Hepatocyte (in vitro differentiated cells): ENCODE data around the gene WBP11. TPM values are rescaled to one million over a fixed set of nuclear protein-coding genes. Genes with fewer than 3 reads are reported as not detected.
A peak's percentile ranks its signal among the peaks of the same experiment; 100 is the strongest.
"Not testable (repeated sequence)": the region's sequence is repeated elsewhere in the genome, so short reads cannot be mapped to it uniquely, and the experiment has no call there.

ENCODE experiments used
- DNase-seq: peaks from one replicate; pipeline ENCODE4 v3.0.0-alpha.2; 2016; ENCODE audit warnings: low spot score
- H2AFZ ChIP-seq: fragments of 200-600 bp; sonication (generic); 2 replicates; pipeline ENCODE4 v1.6.0; 2016; ENCODE audit warnings: antibody characterized with exemption, mild to moderate bottlenecking
- H3K27ac ChIP-seq: fragments of 200-600 bp; sonication (generic); 2 replicates; pipeline ENCODE4 v1.5.1; 2016; ENCODE audit warnings: mild to moderate bottlenecking
- H3K27me3 ChIP-seq: fragments of 200-600 bp; sonication (generic); 2 replicates; pipeline ENCODE4 v1.6.1; 2016
- H3K36me3 ChIP-seq: fragments of 200-600 bp; sonication (generic); replicated peaks from 2 replicates; pipeline ENCODE4 v1.5.1; 2016; ENCODE audit warnings: low read depth; ENCODE audit not compliant: insufficient read depth
- H3K4me1 ChIP-seq: fragments of 200-600 bp; sonication (generic); 2 replicates; pipeline ENCODE4 v1.5.1; 2016; ENCODE audit warnings: mild to moderate bottlenecking, moderate library complexity; ENCODE audit not compliant: insufficient read depth
- H3K4me2 ChIP-seq: fragments of 200-600 bp; sonication (generic); 2 replicates; pipeline ENCODE4 v1.6.0; 2016
- H3K4me3 ChIP-seq: fragments of 200-600 bp; sonication (generic); 2 replicates; pipeline ENCODE4 v1.5.1; 2016; ENCODE audit warnings: mild to moderate bottlenecking
- H3K79me2 ChIP-seq: fragments of 200-600 bp; sonication (generic); 2 replicates; pipeline ENCODE4 v1.6.0; 2017; ENCODE audit warnings: mild to moderate bottlenecking
- H3K9me2 ChIP-seq: fragments of 200-600 bp; sonication (generic); replicated peaks from 2 replicates; pipeline ENCODE4 v1.6.0; 2017; ENCODE audit warnings: mild to moderate bottlenecking; ENCODE audit not compliant: insufficient read depth
- H3K9me3 ChIP-seq: fragments of 200-600 bp; sonication (generic); 2 replicates; pipeline ENCODE4 v1.5.1; 2016; ENCODE audit warnings: low read depth, mild to moderate bottlenecking
- H4K20me1 ChIP-seq: fragments of 200-600 bp; sonication (generic); 2 replicates; pipeline ENCODE4 v1.6.0; 2016; ENCODE audit warnings: mild to moderate bottlenecking; ENCODE audit not compliant: insufficient read depth, poor library complexity, severe bottlenecking
- EZH2 ChIP-seq: fragments of 200-600 bp; sonication (generic); IDR thresholded peaks from 2 replicates; pipeline ENCODE4 v1.6.1; 2016; ENCODE audit warnings: antibody characterized with exemption, mild to moderate bottlenecking, borderline replicate concordance
- EZH2phosphoT487 ChIP-seq: fragments of 200-600 bp; sonication (generic); IDR thresholded peaks from one replicate; pipeline ENCODE4 v1.6.1; 2018; ENCODE audit warnings: antibody characterized with exemption, mild to moderate bottlenecking, low read depth, moderate library complexity; ENCODE audit not compliant: unreplicated experiment, severe bottlenecking
- whole genome bisulfite sequencing: methylation state at CpG from one replicate; pipeline ENCODE4 v1.1.6; 2016; ENCODE audit warnings: low lambda C conversion rate; ENCODE audit errors: missing lambda C conversion rate; 5-methylcytosine and 5-hydroxymethylcytosine counted together
- polyA plus RNA-seq: library from polyadenylated mRNA; unstranded; fragments of >200 nt; fragmentation: Nextera tagmentation; extraction: Ambion mirVana; gene quantifications from 2 replicates; pipeline ENCODE4 v1.2.1, GENCODE V29; 2016
- total RNA-seq: library from RNA; depleted of rRNA; stranded (reverse); fragments of >200 nt; gene quantifications from 2 replicates; pipeline ENCODE4 v1.2.3, GENCODE V29; 2014
- TF ChIP-seq, protein P1 (sequence below): fragments of 200-600 bp; sonication (generic); IDR thresholded peaks from 2 replicates; pipeline ENCODE4 v1.5.1; 2016; ENCODE audit warnings: antibody characterized with exemption, mild to moderate bottlenecking; ENCODE audit not compliant: poor library complexity

The WBP11 gene
- total and polyA plus RNA-seq, 2 experiments from 2014 or later: 26.6 to 39.3 TPM

DNA sequence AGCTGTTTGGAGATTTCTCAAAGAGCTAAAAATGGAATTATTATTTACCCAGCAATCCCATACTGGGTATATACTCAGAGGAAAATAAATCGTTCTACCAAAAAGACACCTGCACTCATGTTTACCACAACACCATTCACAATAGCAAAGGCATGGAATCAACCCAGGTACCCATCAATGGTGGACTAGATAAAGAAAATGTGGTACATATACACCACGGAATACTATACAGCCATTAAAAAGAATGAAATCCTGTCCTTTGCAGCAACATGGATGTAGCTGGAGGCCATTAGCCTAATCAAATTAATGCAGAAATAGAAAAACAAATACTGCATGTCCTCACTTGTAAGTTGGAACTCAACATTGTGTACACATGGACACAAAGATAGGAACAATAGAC is 37.9 kb downstream of the WBP11 start:
- Histone ChIP-seq H3K9me2 (no peaks in the 10 kb centered on the region), H3K9me3 (no peaks in the 10 kb centered on the region), H3K79me2 (peaks cover 87% of the 10 kb centered on the region), H2AFZ (no peak overlapping the region), H3K4me3 (no peak overlapping the region), H3K36me3 (no peaks in the 10 kb centered on the region), H3K27me3 (no peaks in the 10 kb centered on the region), H3K4me1 (peaks cover 3% of the 10 kb centered on the region), H4K20me1 (peaks cover 38% of the 10 kb centered on the region), H3K27ac (no peak overlapping the region), H3K4me2 (no peak overlapping the region)
- DNase-seq: no peak
- no peak for TF ChIP-seq EZH2phosphoT487
- TF ChIP-seq, protein P1, sequence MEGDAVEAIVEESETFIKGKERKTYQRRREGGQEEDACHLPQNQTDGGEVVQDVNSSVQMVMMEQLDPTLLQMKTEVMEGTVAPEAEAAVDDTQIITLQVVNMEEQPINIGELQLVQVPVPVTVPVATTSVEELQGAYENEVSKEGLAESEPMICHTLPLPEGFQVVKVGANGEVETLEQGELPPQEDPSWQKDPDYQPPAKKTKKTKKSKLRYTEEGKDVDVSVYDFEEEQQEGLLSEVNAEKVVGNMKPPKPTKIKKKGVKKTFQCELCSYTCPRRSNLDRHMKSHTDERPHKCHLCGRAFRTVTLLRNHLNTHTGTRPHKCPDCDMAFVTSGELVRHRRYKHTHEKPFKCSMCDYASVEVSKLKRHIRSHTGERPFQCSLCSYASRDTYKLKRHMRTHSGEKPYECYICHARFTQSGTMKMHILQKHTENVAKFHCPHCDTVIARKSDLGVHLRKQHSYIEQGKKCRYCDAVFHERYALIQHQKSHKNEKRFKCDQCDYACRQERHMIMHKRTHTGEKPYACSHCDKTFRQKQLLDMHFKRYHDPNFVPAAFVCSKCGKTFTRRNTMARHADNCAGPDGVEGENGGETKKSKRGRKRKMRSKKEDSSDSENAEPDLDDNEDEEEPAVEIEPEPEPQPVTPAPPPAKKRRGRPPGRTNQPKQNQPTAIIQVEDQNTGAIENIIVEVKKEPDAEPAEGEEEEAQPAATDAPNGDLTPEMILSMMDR: no peak
- 97% methylated on average over 2 of the region's 2 CpGs for WGBS

- not testable (repeated sequence) for H3K4me1 ChIP-seq, H3K4me3 ChIP-seq, H3K9me2 ChIP-seq, H4K20me1 ChIP-seq, H3K27ac ChIP-seq, H3K36me3 ChIP-seq, DNase-seq, H3K27me3 ChIP-seq, H3K4me2 ChIP-seq, H3K9me3 ChIP-seq, H2AFZ ChIP-seq
- WGBS: 82% methylated on average over 6 of the region's 6 CpGs
- peaks cover 35% of the 10 kb centered on the region for H3K79me2 ChIP-seq
Measured at GRCh38 chr12:14759711-14760280, 43.5 kb downstream of the WBP11 start.

DNA sequence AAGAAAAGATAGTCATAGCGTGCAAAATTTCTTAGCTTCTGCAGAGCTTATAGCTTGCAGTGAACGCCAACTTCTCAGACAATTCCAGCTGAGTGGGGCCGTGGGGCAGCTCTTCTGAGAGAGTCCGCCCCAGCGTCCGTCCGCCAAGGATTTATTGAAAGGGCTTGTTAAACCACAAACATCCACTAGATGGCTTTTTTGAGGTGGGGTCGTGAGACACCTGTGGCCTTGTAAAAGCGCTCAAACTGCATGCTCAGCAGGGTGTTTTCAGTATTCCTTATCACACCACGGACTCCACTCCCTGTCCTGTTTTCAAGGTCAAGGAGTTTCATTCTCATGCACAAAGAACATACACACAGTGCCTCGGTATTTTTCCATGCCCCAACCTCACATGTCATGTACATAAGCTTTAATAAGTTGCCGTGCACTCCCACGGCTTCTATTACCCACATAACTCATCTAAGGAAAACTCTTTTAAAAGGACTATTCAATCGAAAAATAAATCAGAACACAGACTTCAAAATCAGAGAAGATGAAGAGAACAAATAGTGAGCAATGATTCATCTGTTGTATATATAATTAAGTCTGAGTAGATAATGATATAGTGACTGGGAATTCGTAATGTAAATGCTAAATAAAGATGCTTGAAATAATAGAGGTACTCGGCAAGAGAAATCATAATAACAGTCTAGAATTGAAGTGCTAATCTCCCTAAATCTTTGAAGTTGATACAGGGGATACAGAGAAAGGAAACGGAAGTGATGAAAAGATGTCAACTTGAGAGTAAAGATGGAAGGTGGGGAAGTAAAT is 46.7 kb downstream of the WBP11 start:
- TF ChIP-seq, protein P1: peak; percentile 43
- TF ChIP-seq EZH2 (no peak), EZH2phosphoT487 (no peak)
- peak; percentile 82 for DNase-seq
- no peak overlapping the region for H3K4me3 ChIP-seq
- H3K36me3 ChIP-seq: no peaks in the 10 kb centered on the region
- peaks cover 9% of the 10 kb centered on the region for H3K79me2 ChIP-seq
- no peaks in the 10 kb centered on the region for H3K9me3 ChIP-seq
- no peak overlapping the region for H2AFZ ChIP-seq
- peak overlapping the region; percentile 40 for H3K4me2 ChIP-seq
- H3K4me1 ChIP-seq: no peaks in the 10 kb centered on the region
- peak overlapping the region; percentile 87 for H3K27ac ChIP-seq
- 29% methylated on average over 17 of the region's 17 CpGs for WGBS
- H4K20me1 ChIP-seq: no peaks in the 10 kb centered on the region
- no peaks in the 10 kb centered on the region for H3K27me3 ChIP-seq
- H3K9me2 ChIP-seq: no peaks in the 10 kb centered on the region

GRCh38 chr12:14751986-14752385 is 51.3 kb downstream of the WBP11 start:
- H3K9me3 ChIP-seq: no peaks in the 10 kb centered on the region
- no peak overlapping the region for H3K4me2 ChIP-seq
- H4K20me1 ChIP-seq: no peaks in the 10 kb centered on the region
- H3K9me2 ChIP-seq: no peaks in the 10 kb centered on the region
- TF ChIP-seq EZH2: no peak
- TF ChIP-seq EZH2phosphoT487: no peak
- H2AFZ ChIP-seq: no peak overlapping the region
- H3K4me1 ChIP-seq: no peaks in the 10 kb centered on the region
- H3K36me3 ChIP-seq: no peaks in the 10 kb centered on the region
- DNase-seq: peak; percentile 26
- H3K27me3 ChIP-seq: no peaks in the 10 kb centered on the region
- H3K27ac ChIP-seq: peak overlapping the region; percentile 30
- peaks cover 7% of the 10 kb centered on the region for H3K79me2 ChIP-seq
- H3K4me3 ChIP-seq: no peak overlapping the region
